ENCODE results near the gene CLEC2A.
"Not testable (repeated sequence)": the region's sequence is repeated elsewhere in the genome, so short reads cannot be mapped to it uniquely, and the experiment has no call there.

Gene CLEC2A

DNA sequence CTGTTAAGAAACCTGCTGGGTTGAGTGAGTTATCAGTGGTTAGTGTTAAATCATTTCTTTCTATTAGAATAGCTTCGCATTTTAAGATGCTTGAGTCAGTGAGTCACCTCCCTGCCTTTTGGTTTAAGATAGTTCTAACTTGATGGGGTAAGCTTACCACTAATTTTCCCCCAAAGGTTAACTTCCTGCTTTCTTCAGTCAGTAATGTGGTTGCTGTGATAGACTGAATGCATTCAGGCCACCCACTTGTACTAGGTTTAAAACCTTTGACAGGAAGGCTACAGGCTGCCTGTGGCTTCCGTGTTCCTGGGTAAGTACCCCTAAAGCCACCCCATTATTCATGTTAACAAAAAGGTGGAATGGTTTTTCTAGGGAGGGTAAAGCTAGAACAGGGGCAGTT is 25.3 kb downstream of the CLEC2A start:
- Histone ChIP-seq H3K9ac (ENCODE audit: low read depth, low read length) (no peak overlapping the region), H3K27me3 (ENCODE audit: control insufficient read depth, insufficient read depth, low read length) (no peaks in the 10 kb centered on the region), H3K4me1 (ENCODE audit: control insufficient read depth, insufficient read depth, low read length) (no peaks in the 10 kb centered on the region), H3K36me3 (ENCODE audit: control insufficient read depth, insufficient read depth, low read length) (no peaks in the 10 kb centered on the region), H3K9me3 (ENCODE audit: control insufficient read depth, insufficient read depth, low read length) (peaks cover 20% of the 10 kb centered on the region), H3K4me3 (ENCODE audit: low read depth, low read length) (no peak overlapping the region)

DNA sequence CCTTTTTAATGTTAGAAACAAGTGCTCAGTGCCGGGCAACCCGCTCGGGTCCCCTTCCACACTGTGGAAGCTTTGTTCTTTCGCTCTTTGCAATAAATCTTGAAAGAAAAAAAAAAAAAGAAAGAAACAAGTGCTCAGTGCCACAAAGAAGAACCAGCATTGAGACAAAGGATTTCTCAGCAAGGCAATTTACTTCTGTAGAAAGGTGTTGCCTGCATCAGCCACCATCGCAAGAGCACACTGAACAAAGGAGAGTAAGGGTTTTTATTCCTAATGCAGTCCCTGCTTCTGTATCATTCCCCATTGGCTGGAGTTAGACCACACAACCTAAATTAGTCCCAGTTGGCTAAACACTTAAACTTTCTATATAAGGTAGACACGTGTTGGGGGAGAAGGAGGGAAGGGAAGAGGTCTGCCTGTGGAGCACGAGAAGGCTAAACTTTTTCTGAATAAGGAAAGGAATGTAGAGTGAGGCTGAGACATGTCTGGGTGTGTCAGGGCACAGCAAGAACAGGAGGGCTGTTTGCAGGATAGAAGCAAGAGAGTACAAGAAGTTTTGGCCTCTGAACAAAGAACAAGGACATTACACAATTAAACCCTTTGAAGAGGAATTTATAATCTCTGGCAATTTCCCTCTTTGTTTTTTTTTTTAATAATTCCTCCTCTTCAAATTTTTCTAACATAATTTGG is 29.5 kb downstream of the CLEC2A start:
- H3K4me3 ChIP-seq (ENCODE audit: low read depth, low read length), result no peak overlapping the region
- no peaks in the 10 kb centered on the region for H3K27me3 ChIP-seq (ENCODE audit: control insufficient read depth, insufficient read depth, low read length)
- H3K4me1 ChIP-seq (ENCODE audit: control insufficient read depth, insufficient read depth, low read length), result no peaks in the 10 kb centered on the region
- H3K9me3 ChIP-seq (ENCODE audit: control insufficient read depth, insufficient read depth, low read length), result no peaks in the 10 kb centered on the region
- no peak overlapping the region for H3K9ac ChIP-seq (ENCODE audit: low read depth, low read length)
- no peaks in the 10 kb centered on the region for H3K36me3 ChIP-seq (ENCODE audit: control insufficient read depth, insufficient read depth, low read length)

DNA sequence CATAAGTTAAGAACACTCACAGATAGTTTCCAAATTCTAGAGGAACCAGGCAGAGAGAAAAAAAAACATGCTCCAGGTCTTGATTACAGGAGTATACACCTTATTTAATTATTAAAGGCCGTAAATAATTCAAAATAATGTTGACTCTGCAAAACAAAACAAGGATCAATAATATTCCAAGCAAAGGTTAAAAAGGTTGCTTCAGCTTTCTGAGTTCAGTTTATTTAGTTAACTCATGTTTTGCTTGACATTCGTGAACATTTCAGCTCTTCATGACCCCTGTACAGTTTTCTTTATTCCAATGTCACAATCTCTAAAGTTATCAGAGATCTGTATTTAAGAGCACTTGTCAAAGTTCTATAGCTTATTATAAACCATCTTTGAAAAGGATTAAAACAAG is 31.2 kb downstream of the CLEC2A start:
- H3K4me3 ChIP-seq (ENCODE audit: low read depth, low read length), result no peak overlapping the region
- H3K36me3 ChIP-seq (ENCODE audit: control insufficient read depth, insufficient read depth, low read length), result no peaks in the 10 kb centered on the region
- no peaks in the 10 kb centered on the region for H3K27me3 ChIP-seq (ENCODE audit: control insufficient read depth, insufficient read depth, low read length)
- no peak overlapping the region for H3K9ac ChIP-seq (ENCODE audit: low read depth, low read length)
- no peaks in the 10 kb centered on the region for H3K9me3 ChIP-seq (ENCODE audit: control insufficient read depth, insufficient read depth, low read length)
- no peaks in the 10 kb centered on the region for H3K4me1 ChIP-seq (ENCODE audit: control insufficient read depth, insufficient read depth, low read length)

DNA sequence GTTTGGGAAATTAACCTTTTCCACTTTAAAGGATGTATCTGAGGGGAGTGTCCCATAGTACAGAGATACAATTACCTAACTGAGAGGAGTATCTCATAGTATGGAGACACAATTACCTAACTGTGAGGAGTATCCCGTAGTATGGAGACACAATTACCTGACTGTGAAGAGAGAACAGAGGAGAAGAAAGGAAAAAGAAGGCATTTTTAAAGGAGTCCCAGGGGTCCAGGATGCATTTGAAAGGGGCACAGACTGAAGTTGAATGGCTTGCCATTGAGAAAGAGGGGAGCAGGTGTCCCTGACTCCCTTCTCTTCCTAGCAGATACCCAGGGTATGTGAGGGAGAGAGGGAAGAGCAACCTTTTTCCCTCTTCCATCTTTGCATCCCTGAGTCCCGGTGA is 33.0 kb downstream of the CLEC2A start:
- H3K27me3 ChIP-seq (ENCODE audit: control insufficient read depth, insufficient read depth, low read length), result no peaks in the 10 kb centered on the region
- H3K9ac ChIP-seq (ENCODE audit: low read depth, low read length), result no peak overlapping the region
- no peaks in the 10 kb centered on the region for H3K4me1 ChIP-seq (ENCODE audit: control insufficient read depth, insufficient read depth, low read length)
- no peaks in the 10 kb centered on the region for H3K9me3 ChIP-seq (ENCODE audit: control insufficient read depth, insufficient read depth, low read length)
- H3K4me3 ChIP-seq (ENCODE audit: low read depth, low read length), result no peak overlapping the region
- H3K36me3 ChIP-seq (ENCODE audit: control insufficient read depth, insufficient read depth, low read length), result no peaks in the 10 kb centered on the region

DNA sequence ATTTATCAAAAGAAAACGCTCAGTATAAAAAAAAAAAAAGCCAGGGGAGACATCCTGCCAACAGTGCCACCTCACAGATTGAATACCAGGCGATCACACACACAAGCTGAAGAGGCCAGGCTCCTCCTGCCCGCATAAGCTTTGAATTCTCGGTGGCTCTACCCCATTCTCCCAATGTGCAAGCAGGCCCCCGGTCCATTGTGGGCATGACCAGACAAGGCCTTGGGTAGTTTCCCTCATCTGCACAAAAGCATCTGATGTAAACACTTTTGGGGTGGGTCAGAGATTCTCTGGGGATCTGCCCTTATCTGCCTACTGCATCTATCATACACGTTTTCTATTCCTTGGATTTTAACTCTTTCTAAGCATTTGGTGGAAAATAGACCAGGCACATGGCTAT is 34.6 kb downstream of the CLEC2A start:
- H3K4me1 ChIP-seq (ENCODE audit: control insufficient read depth, insufficient read depth, low read length), result no peaks in the 10 kb centered on the region
- H3K27me3 ChIP-seq (ENCODE audit: control insufficient read depth, insufficient read depth, low read length), result no peaks in the 10 kb centered on the region
- H3K9ac ChIP-seq (ENCODE audit: low read depth, low read length), result no peak overlapping the region
- H3K9me3 ChIP-seq (ENCODE audit: control insufficient read depth, insufficient read depth, low read length), result no peaks in the 10 kb centered on the region
- H3K4me3 ChIP-seq (ENCODE audit: low read depth, low read length), result no peak overlapping the region
- no peaks in the 10 kb centered on the region for H3K36me3 ChIP-seq (ENCODE audit: control insufficient read depth, insufficient read depth, low read length)

DNA sequence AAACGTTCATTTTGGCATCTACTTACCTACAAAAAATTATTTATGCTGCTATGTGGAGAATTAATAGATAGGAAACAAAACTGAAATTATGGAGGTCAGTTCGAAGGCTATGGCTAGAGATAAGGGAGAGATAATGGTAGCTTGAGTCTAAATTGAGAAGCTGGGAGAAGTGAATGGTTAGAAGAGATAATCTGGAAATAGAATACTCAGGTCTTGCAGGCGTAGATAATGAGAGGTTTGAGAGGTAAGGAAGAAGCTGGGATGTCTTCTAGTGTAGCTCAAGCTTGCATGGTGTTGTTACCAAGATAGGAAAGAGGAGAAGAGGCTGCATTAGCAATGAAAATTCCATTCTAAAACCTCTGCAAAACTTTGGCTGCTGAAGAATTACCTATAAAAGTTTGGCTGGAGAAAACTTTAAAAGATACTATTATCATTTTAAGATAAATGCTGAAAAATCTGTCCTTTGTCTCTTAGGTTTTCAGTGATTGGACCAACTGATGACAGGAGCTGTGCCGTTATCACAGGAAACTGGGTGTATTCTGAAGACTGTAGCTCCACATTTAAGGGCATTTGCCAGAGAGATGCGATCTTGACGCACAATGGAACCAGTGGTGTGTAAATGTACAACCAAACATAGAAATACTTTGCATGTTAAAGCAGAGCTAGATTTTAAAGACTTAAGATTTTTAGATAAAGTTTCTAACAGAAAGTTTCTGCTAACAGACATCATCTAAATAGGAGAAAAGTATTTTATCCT is 36.8 kb downstream of the CLEC2A start:
- Histone ChIP-seq H3K9me3 (ENCODE audit: control insufficient read depth, insufficient read depth, low read length) (no peaks in the 10 kb centered on the region), H3K4me3 (ENCODE audit: low read depth, low read length) (no peak overlapping the region), H3K9ac (ENCODE audit: low read depth, low read length) (no peak overlapping the region), H3K4me1 (ENCODE audit: control insufficient read depth, insufficient read depth, low read length) (no peaks in the 10 kb centered on the region), H3K27me3 (ENCODE audit: control insufficient read depth, insufficient read depth, low read length) (no peaks in the 10 kb centered on the region), H3K36me3 (ENCODE audit: control insufficient read depth, insufficient read depth, low read length) (no peaks in the 10 kb centered on the region)

DNA sequence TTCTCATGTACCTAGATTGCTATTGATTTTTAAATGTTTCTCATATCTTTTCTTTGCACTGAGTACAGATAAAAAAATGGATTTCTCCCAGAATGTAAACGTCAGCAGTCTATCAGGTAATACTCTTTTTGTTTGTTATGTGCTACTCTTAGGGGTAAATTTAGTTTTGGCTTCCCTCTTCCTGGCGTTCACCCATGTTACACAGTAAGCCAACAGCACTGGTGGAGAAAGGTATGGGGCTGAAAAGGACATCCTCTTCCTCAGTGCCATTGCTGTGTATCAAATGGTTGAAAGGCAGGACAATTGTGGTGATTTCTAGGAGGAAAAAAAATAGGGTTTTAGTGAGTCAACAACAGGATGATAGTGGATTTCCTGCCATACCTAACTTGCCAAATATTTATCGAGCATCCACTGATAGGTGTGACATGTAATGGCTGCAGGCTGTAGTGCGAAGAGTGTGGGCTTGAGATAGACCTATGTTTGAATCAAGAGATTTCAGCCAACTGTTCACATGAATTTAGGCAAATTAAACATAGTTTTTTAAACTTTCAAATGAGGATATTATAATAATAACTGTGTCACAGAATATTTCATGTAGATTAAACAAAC is 43.4 kb downstream of the CLEC2A start:
- Histone ChIP-seq H3K9ac (ENCODE audit: low read depth, low read length) (no peak overlapping the region), H3K27me3 (ENCODE audit: control insufficient read depth, insufficient read depth, low read length) (no peaks in the 10 kb centered on the region), H3K36me3 (ENCODE audit: control insufficient read depth, insufficient read depth, low read length) (no peaks in the 10 kb centered on the region), H3K9me3 (ENCODE audit: control insufficient read depth, insufficient read depth, low read length) (no peaks in the 10 kb centered on the region), H3K4me3 (ENCODE audit: low read depth, low read length) (no peak overlapping the region), H3K4me1 (ENCODE audit: control insufficient read depth, insufficient read depth, low read length) (no peaks in the 10 kb centered on the region)

DNA sequence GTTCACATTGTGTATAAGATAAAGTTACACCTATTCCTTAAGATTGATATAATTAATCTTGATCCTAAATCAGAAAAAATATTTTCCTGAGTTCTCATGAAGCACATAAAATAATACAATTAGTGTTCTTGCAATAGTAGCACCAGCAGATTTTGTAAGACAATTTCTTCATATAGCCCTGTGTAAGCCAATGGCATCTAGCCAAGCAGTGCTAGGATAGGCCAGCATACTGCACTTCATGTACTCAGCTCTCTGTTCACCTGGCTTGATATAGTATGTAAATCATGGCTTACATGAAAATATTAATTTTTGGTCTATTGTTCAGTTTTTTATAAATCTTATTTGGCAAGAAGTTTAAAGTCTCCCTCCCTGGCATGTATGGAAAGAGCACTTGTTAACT is 49.0 kb downstream of the CLEC2A start:
- no peaks in the 10 kb centered on the region for H3K36me3 ChIP-seq (ENCODE audit: control insufficient read depth, insufficient read depth, low read length)
- H3K4me1 ChIP-seq (ENCODE audit: control insufficient read depth, insufficient read depth, low read length), result peaks cover 6% of the 10 kb centered on the region
- no peak overlapping the region for H3K9ac ChIP-seq (ENCODE audit: low read depth, low read length)
- no peaks in the 10 kb centered on the region for H3K27me3 ChIP-seq (ENCODE audit: control insufficient read depth, insufficient read depth, low read length)
- H3K4me3 ChIP-seq (ENCODE audit: low read depth, low read length), result no peak overlapping the region
- no peaks in the 10 kb centered on the region for H3K9me3 ChIP-seq (ENCODE audit: control insufficient read depth, insufficient read depth, low read length)

DNA sequence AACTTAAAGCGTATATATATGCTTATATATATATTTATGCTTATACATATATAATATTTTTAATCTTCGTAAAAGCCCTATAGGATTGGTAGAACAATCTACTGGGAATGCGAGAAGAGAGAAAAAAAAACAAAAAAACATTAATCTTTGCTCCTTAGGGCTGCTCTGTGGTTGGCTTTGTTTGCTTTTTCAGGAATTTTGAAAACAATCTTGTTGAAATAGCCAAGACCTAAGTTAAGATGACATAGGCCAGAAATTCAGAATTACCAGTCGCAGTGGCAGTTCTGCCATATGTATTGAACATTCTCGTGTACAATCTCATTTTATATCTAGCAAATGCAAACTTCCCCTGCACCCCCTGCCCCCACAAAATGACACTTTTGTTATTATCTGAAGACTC is 50.2 kb downstream of the CLEC2A start:
- Histone ChIP-seq H3K36me3 (ENCODE audit: control insufficient read depth, insufficient read depth, low read length) (no peaks in the 10 kb centered on the region), H3K4me3 (ENCODE audit: low read depth, low read length) (no peak overlapping the region), H3K27me3 (ENCODE audit: control insufficient read depth, insufficient read depth, low read length) (no peaks in the 10 kb centered on the region), H3K4me1 (ENCODE audit: control insufficient read depth, insufficient read depth, low read length) (peaks cover 6% of the 10 kb centered on the region), H3K9me3 (ENCODE audit: control insufficient read depth, insufficient read depth, low read length) (no peaks in the 10 kb centered on the region), H3K9ac (ENCODE audit: low read depth, low read length) (no peak overlapping the region)

DNA sequence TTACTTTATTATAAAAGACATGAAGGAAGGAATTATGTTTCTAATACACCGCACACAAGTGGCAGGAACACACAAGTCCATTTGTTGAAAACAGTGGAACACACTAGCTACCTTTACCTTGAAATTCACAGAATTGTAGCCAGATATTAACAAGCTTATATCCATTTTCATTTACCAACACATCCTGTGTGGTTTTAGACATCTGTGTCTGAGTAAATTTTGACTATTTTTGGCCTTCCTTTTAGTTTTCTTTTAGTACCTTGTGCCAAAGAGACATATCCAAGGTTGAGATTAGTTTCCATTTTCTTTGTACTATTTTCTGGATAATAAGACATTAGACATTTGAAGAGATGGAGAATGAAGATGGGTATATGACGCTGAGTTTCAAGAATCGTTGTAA is 50.9 kb downstream of the CLEC2A start, which contains the start of gene KLRF2:
Gene KLRF2, plus strand, starts transcription at position 244 of the 400 bp plus-strand sequence. Its CDS starts 107 bp downstream, at position 351.
- Histone ChIP-seq H3K4me1 (ENCODE audit: control insufficient read depth, insufficient read depth, low read length) (peaks cover 6% of the 10 kb centered on the region), H3K27me3 (ENCODE audit: control insufficient read depth, insufficient read depth, low read length) (no peaks in the 10 kb centered on the region), H3K9ac (ENCODE audit: low read depth, low read length) (no peak within 1 kb of the TSS), H3K36me3 (ENCODE audit: control insufficient read depth, insufficient read depth, low read length) (no peaks in the 10 kb centered on the region), H3K9me3 (ENCODE audit: control insufficient read depth, insufficient read depth, low read length) (no peaks in the 10 kb centered on the region), H3K4me3 (ENCODE audit: low read depth, low read length) (no peak within 1 kb of the TSS)

DNA sequence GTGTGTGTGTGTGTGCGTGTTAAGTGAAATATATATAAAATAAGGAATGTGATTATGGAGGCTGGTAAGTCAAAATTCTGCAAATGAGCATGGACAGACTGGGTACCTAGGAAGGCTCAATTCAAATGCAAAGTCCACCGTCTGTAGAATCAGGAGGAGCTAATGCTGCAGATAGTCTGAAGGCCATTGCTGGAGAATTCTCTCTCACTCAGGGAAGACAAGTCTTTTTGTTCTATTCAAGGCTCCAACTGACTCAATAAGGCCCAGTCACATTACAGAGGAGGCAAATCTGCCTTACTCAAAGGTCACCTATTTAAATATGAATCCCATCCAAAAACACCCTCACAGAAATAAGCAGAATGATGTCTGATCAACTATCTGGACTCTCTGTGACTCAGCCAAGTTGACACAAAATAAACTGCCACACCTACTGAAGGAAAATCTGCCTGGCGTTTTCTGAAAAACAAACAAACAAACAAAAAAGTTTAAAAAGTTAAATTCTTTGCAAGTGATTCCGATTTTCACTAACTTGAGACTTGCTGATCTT is 51.6 kb downstream of the CLEC2A start:
- H3K9ac ChIP-seq (ENCODE audit: low read depth, low read length), result no peak overlapping the region
- H3K27me3 ChIP-seq (ENCODE audit: control insufficient read depth, insufficient read depth, low read length), result no peaks in the 10 kb centered on the region
- no peaks in the 10 kb centered on the region for H3K9me3 ChIP-seq (ENCODE audit: control insufficient read depth, insufficient read depth, low read length)
- H3K36me3 ChIP-seq (ENCODE audit: control insufficient read depth, insufficient read depth, low read length), result no peaks in the 10 kb centered on the region
- no peak overlapping the region for H3K4me3 ChIP-seq (ENCODE audit: low read depth, low read length)
- peaks cover 6% of the 10 kb centered on the region for H3K4me1 ChIP-seq (ENCODE audit: control insufficient read depth, insufficient read depth, low read length)

DNA sequence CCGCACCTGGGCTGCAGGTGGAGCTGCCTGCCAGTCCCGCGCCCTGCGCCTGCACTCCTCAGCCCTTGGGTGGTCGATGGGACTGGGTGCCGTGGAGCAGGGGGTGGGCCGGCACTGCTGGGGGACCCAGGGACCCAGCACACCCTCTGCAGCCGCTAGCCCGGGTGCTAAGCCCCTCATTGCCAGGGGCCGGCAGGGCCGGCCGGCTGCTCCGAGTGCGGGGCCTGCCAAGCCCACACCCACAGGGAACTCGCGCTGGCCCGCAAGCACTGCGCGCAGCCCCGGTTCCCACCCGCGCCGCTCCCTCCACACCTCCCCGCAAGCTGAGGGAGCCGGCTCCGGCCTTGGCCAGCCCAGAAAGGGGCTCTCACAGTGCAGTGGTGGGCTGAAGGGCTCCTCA is 56.0 kb downstream of the CLEC2A start:
- H3K36me3 ChIP-seq (ENCODE audit: control insufficient read depth, insufficient read depth, low read length); H3K4me3 ChIP-seq (ENCODE audit: low read depth, low read length); H3K9me3 ChIP-seq (ENCODE audit: control insufficient read depth, insufficient read depth, low read length); H3K9ac ChIP-seq (ENCODE audit: low read depth, low read length); H3K27me3 ChIP-seq (ENCODE audit: control insufficient read depth, insufficient read depth, low read length); H3K4me1 ChIP-seq (ENCODE audit: control insufficient read depth, insufficient read depth, low read length): not testable (repeated sequence)
